Measurements from ENCODE around the gene CENPX.

CENPX gene

DNA sequence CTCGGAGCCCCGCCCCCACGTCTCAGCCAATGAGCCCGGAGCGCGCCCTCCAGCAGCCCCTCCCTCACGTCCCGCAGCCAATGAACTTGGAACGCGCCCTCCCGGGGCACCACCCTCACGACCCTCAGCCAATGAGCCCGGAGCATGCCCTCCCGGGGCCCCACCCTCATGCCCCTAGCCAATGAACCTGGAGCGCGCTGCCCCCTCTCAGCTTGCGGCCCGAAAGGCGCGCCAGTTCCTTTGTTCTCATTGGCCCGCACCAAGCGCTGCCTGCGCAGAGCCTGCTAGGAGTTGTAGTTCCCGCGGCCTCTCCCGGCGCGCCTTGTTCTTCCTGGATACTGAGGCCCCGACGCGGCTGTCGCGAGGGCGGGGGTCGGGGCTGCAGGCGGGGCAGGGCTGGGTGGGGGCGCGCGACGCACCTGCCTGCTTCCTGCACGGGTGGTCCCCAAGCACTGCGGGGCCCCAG, 336 bp upstream of the CENPX start, which contains the start of gene LRRC45:
LRRC45 (plus strand) TSS at position 325 of the 466 bp plus-strand sequence. CDS start 339 bp downstream, outside the sequence.
- peak; percentile 88 for ATAC-seq
- TF ChIP-seq, protein P1, sequence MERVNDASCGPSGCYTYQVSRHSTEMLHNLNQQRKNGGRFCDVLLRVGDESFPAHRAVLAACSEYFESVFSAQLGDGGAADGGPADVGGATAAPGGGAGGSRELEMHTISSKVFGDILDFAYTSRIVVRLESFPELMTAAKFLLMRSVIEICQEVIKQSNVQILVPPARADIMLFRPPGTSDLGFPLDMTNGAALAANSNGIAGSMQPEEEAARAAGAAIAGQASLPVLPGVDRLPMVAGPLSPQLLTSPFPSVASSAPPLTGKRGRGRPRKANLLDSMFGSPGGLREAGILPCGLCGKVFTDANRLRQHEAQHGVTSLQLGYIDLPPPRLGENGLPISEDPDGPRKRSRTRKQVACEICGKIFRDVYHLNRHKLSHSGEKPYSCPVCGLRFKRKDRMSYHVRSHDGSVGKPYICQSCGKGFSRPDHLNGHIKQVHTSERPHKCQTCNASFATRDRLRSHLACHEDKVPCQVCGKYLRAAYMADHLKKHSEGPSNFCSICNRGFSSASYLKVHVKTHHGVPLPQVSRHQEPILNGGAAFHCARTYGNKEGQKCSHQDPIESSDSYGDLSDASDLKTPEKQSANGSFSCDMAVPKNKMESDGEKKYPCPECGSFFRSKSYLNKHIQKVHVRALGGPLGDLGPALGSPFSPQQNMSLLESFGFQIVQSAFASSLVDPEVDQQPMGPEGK (CRISPR knock-in tag; IDR thresholded peaks at IDR 0.05; ENCODE audit: borderline replicate concordance), result no peak
- TF ChIP-seq ZNF70 (CRISPR knock-in tag; IDR thresholded peaks at IDR 0.05), result no peak

- TF ChIP-seq CSDC2 (CRISPR knock-in tag; IDR thresholded peaks at IDR 0.05) (no peak), ZFP3 (CRISPR knock-in tag; IDR thresholded peaks at IDR 0.05) (no peak), ISL1 (CRISPR knock-in tag; IDR thresholded peaks at IDR 0.05) (no peak), TCF4 (CRISPR knock-in tag; IDR thresholded peaks at IDR 0.05; ENCODE audit: borderline replicate concordance) (no peak), ZNF70 (CRISPR knock-in tag; IDR thresholded peaks at IDR 0.05) (no peak), RARB (CRISPR knock-in tag; IDR thresholded peaks at IDR 0.05) (no peak), ZFP30 (CRISPR knock-in tag; IDR thresholded peaks at IDR 0.05) (no peak), OSR1 (CRISPR knock-in tag; IDR thresholded peaks at IDR 0.05) (no peak), ZNF565 (CRISPR knock-in tag; conservative IDR thresholded peaks at IDR 0.05; ENCODE audit: low read depth) (no peak), GLIS3 (CRISPR knock-in tag; IDR thresholded peaks at IDR 0.05) (no peak), CSRNP3 (CRISPR knock-in tag; IDR thresholded peaks at IDR 0.05) (no peak), ESRRG (CRISPR knock-in tag; IDR thresholded peaks at IDR 0.05) (no peak), TOX (CRISPR knock-in tag; IDR thresholded peaks at IDR 0.05; ENCODE audit: borderline replicate concordance) (no peak), ZC3H10 (CRISPR knock-in tag; IDR thresholded peaks at IDR 0.05) (no peak), PPARA (CRISPR knock-in tag; IDR thresholded peaks at IDR 0.05; ENCODE audit: borderline replicate concordance) (no peak), ZNF8 (CRISPR knock-in tag; IDR thresholded peaks at IDR 0.05) (no peak)
- TF ChIP-seq, protein P2, sequence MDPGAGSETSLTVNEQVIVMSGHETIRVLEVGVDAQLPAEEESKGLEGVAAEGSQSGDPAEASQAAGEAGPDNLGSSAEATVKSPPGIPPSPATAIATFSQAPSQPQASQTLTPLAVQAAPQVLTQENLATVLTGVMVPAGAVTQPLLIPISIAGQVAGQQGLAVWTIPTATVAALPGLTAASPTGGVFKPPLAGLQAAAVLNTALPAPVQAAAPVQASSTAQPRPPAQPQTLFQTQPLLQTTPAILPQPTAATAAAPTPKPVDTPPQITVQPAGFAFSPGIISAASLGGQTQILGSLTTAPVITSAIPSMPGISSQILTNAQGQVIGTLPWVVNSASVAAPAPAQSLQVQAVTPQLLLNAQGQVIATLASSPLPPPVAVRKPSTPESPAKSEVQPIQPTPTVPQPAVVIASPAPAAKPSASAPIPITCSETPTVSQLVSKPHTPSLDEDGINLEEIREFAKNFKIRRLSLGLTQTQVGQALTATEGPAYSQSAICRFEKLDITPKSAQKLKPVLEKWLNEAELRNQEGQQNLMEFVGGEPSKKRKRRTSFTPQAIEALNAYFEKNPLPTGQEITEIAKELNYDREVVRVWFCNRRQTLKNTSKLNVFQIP (CRISPR knock-in tag; IDR thresholded peaks at IDR 0.05; ENCODE audit: borderline replicate concordance, low read depth), result no peak
- TF ChIP-seq, protein P3, sequence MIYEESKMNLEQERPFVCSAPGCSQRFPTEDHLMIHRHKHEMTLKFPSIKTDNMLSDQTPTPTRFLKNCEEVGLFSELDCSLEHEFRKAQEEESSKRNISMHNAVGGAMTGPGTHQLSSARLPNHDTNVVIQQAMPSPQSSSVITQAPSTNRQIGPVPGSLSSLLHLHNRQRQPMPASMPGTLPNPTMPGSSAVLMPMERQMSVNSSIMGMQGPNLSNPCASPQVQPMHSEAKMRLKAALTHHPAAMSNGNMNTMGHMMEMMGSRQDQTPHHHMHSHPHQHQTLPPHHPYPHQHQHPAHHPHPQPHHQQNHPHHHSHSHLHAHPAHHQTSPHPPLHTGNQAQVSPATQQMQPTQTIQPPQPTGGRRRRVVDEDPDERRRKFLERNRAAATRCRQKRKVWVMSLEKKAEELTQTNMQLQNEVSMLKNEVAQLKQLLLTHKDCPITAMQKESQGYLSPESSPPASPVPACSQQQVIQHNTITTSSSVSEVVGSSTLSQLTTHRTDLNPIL (CRISPR knock-in tag; IDR thresholded peaks at IDR 0.05; ENCODE audit: low read depth), result no peak
- TF ChIP-seq, protein P4, sequence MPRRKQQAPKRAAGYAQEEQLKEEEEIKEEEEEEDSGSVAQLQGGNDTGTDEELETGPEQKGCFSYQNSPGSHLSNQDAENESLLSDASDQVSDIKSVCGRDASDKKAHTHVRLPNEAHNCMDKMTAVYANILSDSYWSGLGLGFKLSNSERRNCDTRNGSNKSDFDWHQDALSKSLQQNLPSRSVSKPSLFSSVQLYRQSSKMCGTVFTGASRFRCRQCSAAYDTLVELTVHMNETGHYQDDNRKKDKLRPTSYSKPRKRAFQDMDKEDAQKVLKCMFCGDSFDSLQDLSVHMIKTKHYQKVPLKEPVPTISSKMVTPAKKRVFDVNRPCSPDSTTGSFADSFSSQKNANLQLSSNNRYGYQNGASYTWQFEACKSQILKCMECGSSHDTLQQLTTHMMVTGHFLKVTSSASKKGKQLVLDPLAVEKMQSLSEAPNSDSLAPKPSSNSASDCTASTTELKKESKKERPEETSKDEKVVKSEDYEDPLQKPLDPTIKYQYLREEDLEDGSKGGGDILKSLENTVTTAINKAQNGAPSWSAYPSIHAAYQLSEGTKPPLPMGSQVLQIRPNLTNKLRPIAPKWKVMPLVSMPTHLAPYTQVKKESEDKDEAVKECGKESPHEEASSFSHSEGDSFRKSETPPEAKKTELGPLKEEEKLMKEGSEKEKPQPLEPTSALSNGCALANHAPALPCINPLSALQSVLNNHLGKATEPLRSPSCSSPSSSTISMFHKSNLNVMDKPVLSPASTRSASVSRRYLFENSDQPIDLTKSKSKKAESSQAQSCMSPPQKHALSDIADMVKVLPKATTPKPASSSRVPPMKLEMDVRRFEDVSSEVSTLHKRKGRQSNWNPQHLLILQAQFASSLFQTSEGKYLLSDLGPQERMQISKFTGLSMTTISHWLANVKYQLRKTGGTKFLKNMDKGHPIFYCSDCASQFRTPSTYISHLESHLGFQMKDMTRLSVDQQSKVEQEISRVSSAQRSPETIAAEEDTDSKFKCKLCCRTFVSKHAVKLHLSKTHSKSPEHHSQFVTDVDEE (CRISPR knock-in tag; IDR thresholded peaks at IDR 0.05), result no peak
- TF ChIP-seq, protein P1 (CRISPR knock-in tag; IDR thresholded peaks at IDR 0.05; ENCODE audit: borderline replicate concordance), result no peak
- ATAC-seq, result no peak
Measured at GRCh38 chr17:82021900-82022309, 773 bp downstream of the CENPX start.
